PC-9 (cell line): ENCODE results near the gene PAIP2.

Experiments
- EZH2 ChIP-seq: fragments of 200-600 bp; sonication (generic); IDR thresholded peaks from 2 replicates; pipeline ENCODE4 v1.8.0; 2017; ENCODE audit warnings: antibody characterized with exemption, low read depth
- TF ChIP-seq, protein P1 (sequence below): fragments of 200-600 bp; sonication (generic); conservative IDR thresholded peaks from 2 replicates; pipeline ENCODE4 v1.6.1; 2017; ENCODE audit warnings: mixed run types, antibody characterized with exemption, mild to moderate bottlenecking, moderate library complexity

DNA sequence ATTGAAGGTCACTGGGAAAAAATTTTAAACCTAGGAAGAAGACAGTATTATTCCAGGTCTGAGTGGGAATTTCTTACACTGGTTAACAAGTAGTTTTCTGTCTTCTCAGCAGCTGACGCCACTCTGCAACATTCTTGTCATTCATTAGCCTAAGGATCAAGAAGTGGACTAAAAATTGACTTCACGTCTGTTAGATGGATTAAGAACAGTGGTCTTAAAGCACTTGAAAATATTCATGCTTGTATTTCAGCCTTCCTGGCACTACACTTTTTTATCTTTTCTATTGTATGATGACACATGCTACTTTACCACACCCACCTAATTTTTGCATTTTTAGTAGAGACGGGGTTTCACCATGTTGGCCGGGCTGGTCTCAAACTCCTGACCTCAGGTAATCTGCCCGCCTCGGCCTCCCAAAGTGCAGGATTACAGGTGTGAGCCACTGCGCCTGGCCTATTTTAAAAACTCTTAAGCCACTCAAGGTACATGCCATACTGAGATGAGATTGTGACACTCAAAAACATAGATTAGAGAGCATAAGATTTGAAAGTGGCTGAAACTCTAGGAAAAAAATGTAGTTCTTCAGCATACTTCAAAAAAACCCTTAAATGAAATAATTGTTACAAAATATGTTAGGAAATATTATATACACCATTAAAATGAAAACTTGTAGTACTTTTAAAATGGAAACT is 39.7 kb upstream of the PAIP2 start:
- TF ChIP-seq, protein P1, sequence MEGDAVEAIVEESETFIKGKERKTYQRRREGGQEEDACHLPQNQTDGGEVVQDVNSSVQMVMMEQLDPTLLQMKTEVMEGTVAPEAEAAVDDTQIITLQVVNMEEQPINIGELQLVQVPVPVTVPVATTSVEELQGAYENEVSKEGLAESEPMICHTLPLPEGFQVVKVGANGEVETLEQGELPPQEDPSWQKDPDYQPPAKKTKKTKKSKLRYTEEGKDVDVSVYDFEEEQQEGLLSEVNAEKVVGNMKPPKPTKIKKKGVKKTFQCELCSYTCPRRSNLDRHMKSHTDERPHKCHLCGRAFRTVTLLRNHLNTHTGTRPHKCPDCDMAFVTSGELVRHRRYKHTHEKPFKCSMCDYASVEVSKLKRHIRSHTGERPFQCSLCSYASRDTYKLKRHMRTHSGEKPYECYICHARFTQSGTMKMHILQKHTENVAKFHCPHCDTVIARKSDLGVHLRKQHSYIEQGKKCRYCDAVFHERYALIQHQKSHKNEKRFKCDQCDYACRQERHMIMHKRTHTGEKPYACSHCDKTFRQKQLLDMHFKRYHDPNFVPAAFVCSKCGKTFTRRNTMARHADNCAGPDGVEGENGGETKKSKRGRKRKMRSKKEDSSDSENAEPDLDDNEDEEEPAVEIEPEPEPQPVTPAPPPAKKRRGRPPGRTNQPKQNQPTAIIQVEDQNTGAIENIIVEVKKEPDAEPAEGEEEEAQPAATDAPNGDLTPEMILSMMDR, result no peak
- TF ChIP-seq EZH2, result no peak
